Endothelial cell of umbilical vein (primary cell): Measurements from ENCODE around the gene ELOVL6. TPM values are rescaled to one million over a fixed set of nuclear protein-coding genes. Genes with fewer than 3 reads are reported as not detected.

Experiments
- BruUV-seq: library from RNA; stranded (reverse); fragments of 400-500 nt; replicated peaks from 2 replicates; lab custom pipeline; 2021; lab: Mats Ljungman, UMichigan
- CTCF ChIA-PET: fragments of 300-600, 350-600 bp; sonication (Branson Sonifier 250); formaldehyde crosslinking; loops from one replicate; lab custom pipeline; 2021; ENCODE audit warnings: antibody characterized with exemption, inconsistent platforms; lab: Charles Lee
- POLR2A ChIA-PET: fragments of 300-600, 350-600 bp; sonication (Branson Sonifier 250); formaldehyde crosslinking; loops from one replicate; lab custom pipeline; 2021; ENCODE audit warnings: antibody characterized with exemption, inconsistent platforms; lab: Charles Lee
- DNase-seq: peaks from one replicate; pipeline ENCODE4 v3.0.0-alpha.2; 2011; ENCODE audit warnings: low read depth, low spot score
- FAIRE-seq: peaks from 2 replicates; lab custom pipeline; 2011; peaks lifted over from hg19 to GRCh38; lab: Jason Lieb, UNC
- H2AFZ ChIP-seq: 2 replicates; pipeline ENCODE4 v1.6.0; 2012; ENCODE audit warnings: low read depth, low read length, control low read depth, inconsistent platforms
- H3K27ac ChIP-seq: 2 replicates; pipeline ENCODE4 v1.5.1; 2011; ENCODE audit warnings: low read depth, mild to moderate bottlenecking, control low read depth, low read length, moderate library complexity; ENCODE audit not compliant: insufficient read depth
- H3K27me3 ChIP-seq, 2 experiments: 2 replicates each; pipeline versions ENCODE4 v1.6.0 to v1.6.1; 2011; ENCODE audit warnings: low read length in 2 of 2, mixed read lengths in 1 of 2; ENCODE audit not compliant: control insufficient read depth in 2 of 2, insufficient read depth in 2 of 2
- H3K36me3 ChIP-seq, 2 experiments: 2 replicates in 1 of 2; 3 replicates in 1 of 2; pipeline ENCODE4 v1.5.1; 2011; ENCODE audit warnings: low read length in 2 of 2, mild to moderate bottlenecking in 1 of 2, moderate library complexity in 1 of 2; ENCODE audit not compliant: control insufficient read depth in 2 of 2, insufficient read depth in 2 of 2; ENCODE audit errors: extremely low read depth in 1 of 2
- H3K4me1 ChIP-seq: 3 replicates; pipeline ENCODE4 v1.5.1; 2011; ENCODE audit warnings: mild to moderate bottlenecking, low read length; ENCODE audit not compliant: control insufficient read depth, insufficient read depth; ENCODE audit errors: extremely low read depth
- H3K4me2 ChIP-seq: 2 replicates; pipeline ENCODE4 v1.6.1; 2011; ENCODE audit warnings: low read length, control low read depth, mixed read lengths; ENCODE audit not compliant: insufficient read depth
- H3K4me3 ChIP-seq, 3 experiments: fragments of 200-600 bp in 1 of 3; sonication (generic), shearing (Covaris generic) in 1 of 3; replicated peaks in 1 of 3; 2 replicates each; pipeline ENCODE4 v1.5.1; 2011 to 2016; ENCODE audit warnings: control low read depth in 3 of 3, low read length in 3 of 3, mild to moderate bottlenecking in 2 of 3, inconsistent platforms in 1 of 3, low read depth in 1 of 3, moderate library complexity in 1 of 3; ENCODE audit not compliant: insufficient read depth in 1 of 3
- H3K79me2 ChIP-seq: 2 replicates; pipeline ENCODE4 v1.6.0; 2012; ENCODE audit warnings: low read length, inconsistent platforms; ENCODE audit not compliant: control insufficient read depth, insufficient read depth
- H3K9ac ChIP-seq: replicated peaks from 2 replicates; pipeline ENCODE3; 2011; ENCODE audit warnings: low read length, control low read depth; ENCODE audit not compliant: insufficient read depth; ENCODE audit errors: extremely low read depth
- H3K9me1 ChIP-seq: replicated peaks from 3 replicates; pipeline ENCODE4 v1.6.0; 2011; ENCODE audit warnings: mild to moderate bottlenecking, low read length; ENCODE audit not compliant: control insufficient read depth, insufficient read depth; ENCODE audit errors: extremely low read depth
- H3K9me3 ChIP-seq: replicated peaks from 2 replicates; pipeline ENCODE4 v1.5.1; 2012; ENCODE audit warnings: low read length, inconsistent platforms; ENCODE audit not compliant: control insufficient read depth, insufficient read depth
- H4K20me1 ChIP-seq: replicated peaks from 2 replicates; pipeline ENCODE3; 2011; ENCODE audit warnings: mild to moderate bottlenecking, low read length; ENCODE audit not compliant: control insufficient read depth, insufficient read depth; ENCODE audit errors: extremely low read depth
- CTCF ChIP-seq, 2 donors: IDR thresholded peaks; 1 replicate in 1 of 2; 2 replicates in 1 of 2; pipeline ENCODE4 v1.5.1; 2011; ENCODE audit warnings: low read length in 2 of 2, mild to moderate bottlenecking in 2 of 2, moderate library complexity in 2 of 2, control low read depth in 1 of 2, inconsistent platforms in 1 of 2, low read depth in 1 of 2; ENCODE audit not compliant: insufficient read depth in 1 of 2; ENCODE audit errors: extremely low read depth in 1 of 2
- EZH2 ChIP-seq: IDR thresholded peaks from 2 replicates; pipeline ENCODE4 v1.6.1; 2012; ENCODE audit warnings: borderline replicate concordance, low read depth, mild to moderate bottlenecking, moderate library complexity, low read length, inconsistent platforms; ENCODE audit not compliant: severe bottlenecking
- FOS ChIP-seq: IDR thresholded peaks from 2 replicates; pipeline ENCODE4 v1.6.1; 2011; ENCODE audit warnings: mild to moderate bottlenecking, low read length, moderate library complexity, borderline replicate concordance; ENCODE audit not compliant: insufficient read depth
- GATA2 ChIP-seq: IDR thresholded peaks from 2 replicates; pipeline ENCODE4 v1.7.0; 2011; ENCODE audit warnings: low read depth, mild to moderate bottlenecking, moderate library complexity, mixed read lengths, low read length; ENCODE audit not compliant: insufficient read length, insufficient read depth
- JUN ChIP-seq: IDR thresholded peaks from 2 replicates; pipeline ENCODE4 v1.6.1; 2011; ENCODE audit warnings: borderline replicate concordance, low read depth; ENCODE audit not compliant: insufficient read length, insufficient read depth
- MAX ChIP-seq: IDR thresholded peaks from 2 replicates; pipeline ENCODE4 v1.6.1; 2011; ENCODE audit not compliant: insufficient read depth, insufficient read length
- MYC ChIP-seq: IDR thresholded peaks from one replicate; pipeline ENCODE4 v1.6.1; 2011; ENCODE audit warnings: mild to moderate bottlenecking, low read depth, low read length
- POLR2A ChIP-seq: IDR thresholded peaks from 2 replicates; pipeline ENCODE4 v1.6.1; 2012; ENCODE audit warnings: low read depth, mild to moderate bottlenecking, control low read depth, low read length
- POLR2AphosphoS5 ChIP-seq: IDR thresholded peaks from 2 replicates; pipeline ENCODE4 v1.6.1; 2012; ENCODE audit warnings: low read depth, mild to moderate bottlenecking, control low read depth, low read length, moderate library complexity; ENCODE audit not compliant: insufficient read depth
- dilution Hi-C: fragments of 300-500 bp; cut with MboI; formaldehyde crosslinking; loops from one replicate; pipeline ENCODE4 v1.15.0; 2019; ENCODE audit warnings: low sequenced_read_pairs; ENCODE audit not compliant: extremely low pct_ligation_motif_present
- intact Hi-C: fragments of 100-400 bp; cut with micrococcal nuclease; formaldehyde crosslinking; loops from one replicate; pipeline ENCODE4 v1.10.0; 2022
- polyA plus RNA-seq, 4 experiments: library from polyadenylated mRNA; depleted of rRNA in 3 of 4; stranded (reverse) in 3 of 4; unstranded in 1 of 4; fragments of >200 nt; gene quantifications; 2 replicates each; pipeline versions ENCODE4 v1.2.1 to v1.2.3, GENCODE V29; 2011 to 2012; ENCODE audit warnings: missing spikeins in 1 of 4
- total RNA-seq: library from RNA; stranded (reverse); gene quantifications from 2 replicates; pipeline ENCODE4 v1.2.3, GENCODE V29; 2021

Gene ELOVL6
- total and polyA plus RNA-seq, 2 donors (not counting 3 experiments of a cell fraction or from before 2014, with no cell fraction given) = 6.4 to 26.1 TPM

- dilution Hi-C loops (no loop called here), intact Hi-C loops (no loop called here)
- no peak overlapping the region for H3K4me2 ChIP-seq
- POLR2A ChIA-PET = no interaction called here
- H3K9me3 ChIP-seq = no peaks in the 10 kb centered on the region
- FAIRE-seq (no peak), DNase-seq (no peak)
- H3K36me3 ChIP-seq = no peaks in the 10 kb centered on the region
- H3K27ac ChIP-seq = no peak overlapping the region
- peaks cover 3% of the 10 kb centered on the region for H3K79me2 ChIP-seq
- no peaks in the 10 kb centered on the region for H3K27me3 ChIP-seq
- no peak overlapping the region for H2AFZ ChIP-seq
- H3K9ac ChIP-seq = no peak overlapping the region
- BruUV-seq = no TSS peak
- no peaks in the 10 kb centered on the region for H3K9me1 ChIP-seq
- H4K20me1 ChIP-seq = no peaks in the 10 kb centered on the region
- TF ChIP-seq GATA2 = no peak
- no peak for TF ChIP-seq MAX
- TF ChIP-seq JUN = no peak
- no peak for TF ChIP-seq CTCF (IDR thresholded peaks at IDR 0.05; ENCODE audit: extremely low read depth in 1 of 2, insufficient read depth in 1 of 2, low read depth in 1 of 2, low read length in 2 of 2)
- no peak for TF ChIP-seq EZH2
- no peak for TF ChIP-seq MYC
- no peak for TF ChIP-seq POLR2A
- TF ChIP-seq FOS = no peak
- no peak for TF ChIP-seq POLR2AphosphoS5
- H3K4me1 ChIP-seq = peaks cover 3% of the 10 kb centered on the region
- no peak overlapping the region for H3K4me3 ChIP-seq
- CTCF ChIA-PET = interaction anchor here (1.2 kb wide), 1 partner anchor 193 kb away, joined by 3 read pairs; no protein-coding TSS in a partner anchor
Observed at GRCh38 chr4:110201502-110201901, 3.1 kb upstream of the ELOVL6 start.
